Adipocyte (in vitro differentiated cells): Measurements from ENCODE around the gene GRIN2A.

Source experiments
- DNase-seq: peaks from one replicate; pipeline ENCODE4 v3.0.0-alpha.2; 2015; ENCODE audit warnings: low read depth
- H3K27me3 ChIP-seq: replicated peaks from 2 replicates; pipeline ENCODE4 v1.7.0; 2013; ENCODE audit warnings: mild to moderate bottlenecking, low read length, moderate library complexity; ENCODE audit not compliant: control insufficient read depth, insufficient read depth
- H3K36me3 ChIP-seq: 2 replicates; pipeline ENCODE4 v1.7.0; 2013; ENCODE audit warnings: low read length, mild to moderate bottlenecking, moderate library complexity; ENCODE audit not compliant: control insufficient read depth, insufficient read depth, severe bottlenecking
- H3K4me1 ChIP-seq: 2 replicates; pipeline ENCODE4 v1.7.0; 2013; ENCODE audit warnings: mild to moderate bottlenecking, low read length, moderate library complexity; ENCODE audit not compliant: control insufficient read depth, insufficient read depth
- H3K4me3 ChIP-seq: 2 replicates; pipeline ENCODE4 v1.7.0; 2013; ENCODE audit warnings: mild to moderate bottlenecking, low read length, moderate library complexity
- H3K9ac ChIP-seq: 2 replicates; pipeline ENCODE4 v1.7.0; 2013; ENCODE audit warnings: mild to moderate bottlenecking, low read length, moderate library complexity
- H3K9me3 ChIP-seq: 2 replicates; pipeline ENCODE4 v1.7.0; 2013; ENCODE audit warnings: mild to moderate bottlenecking, low read length, moderate library complexity; ENCODE audit not compliant: control insufficient read depth

Gene GRIN2A

GRCh38 chr16:10182222-10183053 is at the start of gene GRIN2A:
Gene GRIN2A, minus strand, starts transcription at chr16:10182428. Its CDS starts 2,017 bp downstream, at chr16:10180411.
- Histone ChIP-seq H3K9ac (peak within 1 kb of the TSS; percentile 48), H3K36me3 (no peaks in the 10 kb centered on the region), H3K9me3 (no peaks in the 10 kb centered on the region), H3K4me1 (peaks cover 12% of the 10 kb centered on the region), H3K27me3 (peaks cover 10% of the 10 kb centered on the region), H3K4me3 (peak within 1 kb of the TSS; percentile 72)
- DNase-seq: peak; percentile 20

DNA sequence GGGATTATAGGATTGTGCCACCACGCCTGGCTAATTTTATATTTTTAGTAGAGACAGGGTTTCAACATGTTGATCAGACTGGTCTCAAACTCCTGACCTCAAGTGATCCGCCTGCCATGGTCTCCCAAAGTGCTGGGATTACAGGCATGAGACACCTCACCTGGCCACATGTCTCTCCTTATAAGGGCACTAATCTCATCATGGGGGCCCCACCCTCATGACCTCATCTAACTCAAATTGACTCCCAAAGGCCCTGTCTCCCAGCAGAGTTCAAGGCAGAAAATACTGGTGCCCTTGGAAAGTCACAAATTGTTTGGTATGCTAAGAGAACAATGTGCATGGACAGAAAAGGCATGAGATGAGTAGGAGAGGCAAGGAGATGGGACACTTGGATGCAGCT is 49.3 kb upstream of the GRIN2A start:
- no peaks in the 10 kb centered on the region for H3K36me3 ChIP-seq
- peaks cover 15% of the 10 kb centered on the region for H3K9me3 ChIP-seq
- H3K4me3 ChIP-seq: no peak overlapping the region
- H3K27me3 ChIP-seq: peaks cover 15% of the 10 kb centered on the region
- no peak for DNase-seq
- H3K9ac ChIP-seq: no peak overlapping the region
- no peaks in the 10 kb centered on the region for H3K4me1 ChIP-seq

GRCh38 chr16:10228779-10229178 is 46.6 kb upstream of the GRIN2A start:
- DNase-seq: no peak
- Histone ChIP-seq H3K9me3 (peaks cover 15% of the 10 kb centered on the region), H3K4me1 (no peaks in the 10 kb centered on the region), H3K36me3 (no peaks in the 10 kb centered on the region), H3K9ac (no peak overlapping the region), H3K4me3 (no peak overlapping the region), H3K27me3 (peaks cover 25% of the 10 kb centered on the region)

GRCh38 chr16:10226987-10227306 is 44.7 kb upstream of the GRIN2A start:
- Histone ChIP-seq H3K9ac (no peak overlapping the region), H3K4me3 (no peak overlapping the region), H3K4me1 (no peaks in the 10 kb centered on the region), H3K36me3 (no peaks in the 10 kb centered on the region), H3K27me3 (peaks cover 35% of the 10 kb centered on the region), H3K9me3 (peaks cover 4% of the 10 kb centered on the region)
- no peak for DNase-seq

GRCh38 chr16:10226141-10226986 is 44.1 kb upstream of the GRIN2A start:
- DNase-seq: no peak
- Histone ChIP-seq H3K4me1 (no peaks in the 10 kb centered on the region), H3K9me3 (no peaks in the 10 kb centered on the region), H3K36me3 (no peaks in the 10 kb centered on the region), H3K4me3 (no peak overlapping the region), H3K9ac (no peak overlapping the region), H3K27me3 (peaks cover 40% of the 10 kb centered on the region)

DNA sequence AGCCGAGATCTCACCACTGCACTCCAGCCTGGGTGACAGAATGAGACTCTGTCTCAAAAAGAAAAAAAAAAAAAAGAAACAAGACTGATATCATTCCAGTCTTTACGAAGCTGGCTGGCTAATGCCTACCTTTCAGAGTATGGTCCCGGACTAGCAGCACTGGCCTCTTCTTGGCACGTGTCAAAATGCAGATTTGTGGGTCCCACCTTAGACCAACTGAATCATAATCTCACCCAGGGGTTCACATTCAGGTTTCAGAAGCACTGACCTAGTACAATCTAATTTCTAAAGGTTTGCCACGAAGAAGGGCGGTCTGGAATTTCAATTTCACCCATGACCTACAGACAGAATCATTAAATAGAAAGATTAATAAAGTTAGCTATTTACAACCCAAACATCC is 43.4 kb upstream of the GRIN2A start:
- H3K9ac ChIP-seq: no peak overlapping the region
- H3K36me3 ChIP-seq: no peaks in the 10 kb centered on the region
- no peaks in the 10 kb centered on the region for H3K9me3 ChIP-seq
- no peaks in the 10 kb centered on the region for H3K4me1 ChIP-seq
- DNase-seq: no peak
- no peak overlapping the region for H3K4me3 ChIP-seq
- peaks cover 47% of the 10 kb centered on the region for H3K27me3 ChIP-seq

- no peak for DNase-seq
- H3K9ac ChIP-seq: no peak overlapping the region
- no peak overlapping the region for H3K4me3 ChIP-seq
- no peaks in the 10 kb centered on the region for H3K9me3 ChIP-seq
- peaks cover 52% of the 10 kb centered on the region for H3K27me3 ChIP-seq
- H3K4me1 ChIP-seq: no peaks in the 10 kb centered on the region
- H3K36me3 ChIP-seq: no peaks in the 10 kb centered on the region
Measured at GRCh38 chr16:10224850-10225249, 42.6 kb upstream of the GRIN2A start.

DNA sequence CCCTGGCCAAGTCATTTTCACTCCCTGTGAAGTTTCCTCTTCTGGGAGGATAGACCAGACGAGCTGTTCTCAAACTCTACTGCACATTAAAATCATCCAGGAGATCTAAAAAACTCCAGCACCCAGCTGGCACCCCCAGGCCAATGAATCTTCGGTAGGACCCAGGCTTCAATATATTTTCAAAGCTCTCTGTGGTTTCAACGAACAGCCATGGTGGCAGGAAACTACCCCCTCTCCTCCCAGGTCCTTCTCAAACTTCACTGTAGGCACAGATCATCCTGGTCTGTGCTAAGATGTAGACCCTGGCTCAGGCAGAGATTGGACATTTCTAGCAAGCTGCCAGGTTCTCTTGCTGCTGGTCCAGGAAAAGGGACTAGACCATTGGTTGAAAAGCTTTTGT is 38.7 kb upstream of the GRIN2A start:
- H3K9ac ChIP-seq: no peak overlapping the region
- H3K4me3 ChIP-seq: no peak overlapping the region
- no peak for DNase-seq
- H3K9me3 ChIP-seq: no peaks in the 10 kb centered on the region
- no peaks in the 10 kb centered on the region for H3K4me1 ChIP-seq
- no peaks in the 10 kb centered on the region for H3K36me3 ChIP-seq
- peaks cover 51% of the 10 kb centered on the region for H3K27me3 ChIP-seq

DNA sequence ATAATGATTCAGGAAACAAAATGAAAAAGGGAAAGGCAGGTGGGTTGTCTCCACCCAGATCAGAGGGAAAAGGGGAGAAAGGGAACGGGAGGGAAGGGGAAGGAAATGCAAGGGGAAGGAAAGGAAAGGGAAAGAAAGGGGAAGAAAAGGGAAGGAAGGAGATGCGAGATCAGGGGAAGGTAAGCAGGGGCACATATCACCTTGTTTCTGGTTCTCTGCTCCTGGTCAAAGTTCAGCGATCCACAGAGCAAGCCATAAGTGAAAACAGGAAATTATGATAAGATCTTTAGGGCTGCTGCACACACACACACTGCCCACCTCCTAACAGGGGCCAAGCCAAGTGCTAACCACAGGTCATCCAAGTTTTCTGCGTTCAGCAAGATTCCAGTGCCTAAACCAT is 37.5 kb upstream of the GRIN2A start:
- no peaks in the 10 kb centered on the region for H3K36me3 ChIP-seq

GRCh38 chr16:10218490-10219206 is 36.4 kb upstream of the GRIN2A start:
- Histone ChIP-seq H3K4me3 (no peak overlapping the region), H3K9ac (no peak overlapping the region), H3K9me3 (no peaks in the 10 kb centered on the region), H3K4me1 (no peaks in the 10 kb centered on the region), H3K27me3 (peaks cover 59% of the 10 kb centered on the region), H3K36me3 (no peaks in the 10 kb centered on the region)
- no peak for DNase-seq

More for the DNA sequence above, 37.5 kb upstream of the GRIN2A start:
- no peaks in the 10 kb centered on the region for H3K9me3 ChIP-seq
- peaks cover 57% of the 10 kb centered on the region for H3K27me3 ChIP-seq
- no peak overlapping the region for H3K9ac ChIP-seq
- H3K4me1 ChIP-seq: no peaks in the 10 kb centered on the region
- no peak overlapping the region for H3K4me3 ChIP-seq
- DNase-seq: no peak

- Histone ChIP-seq H3K4me1 (no peaks in the 10 kb centered on the region), H3K36me3 (no peaks in the 10 kb centered on the region), H3K4me3 (no peak overlapping the region), H3K9ac (no peak overlapping the region), H3K9me3 (no peaks in the 10 kb centered on the region), H3K27me3 (peaks cover 35% of the 10 kb centered on the region)
- DNase-seq: no peak
Measured at GRCh38 chr16:10213748-10214147, 31.5 kb upstream of the GRIN2A start.
